Gastrocnemius medialis (tissue), 4 donors: ENCODE data around the gene B3GNT7. TPM values are rescaled to one million over a fixed set of nuclear protein-coding genes. Genes with fewer than 3 reads are reported as not detected.

Experiments
- ATAC-seq, 2 donors: fragments of 150-250 bp; one replicate each; pipeline ENCODE4 v1.9.1; 2016
- DNase-seq, 2 donors: peaks; one replicate each; pipeline ENCODE4 v3.0.0-alpha.2; 2019
- H3K27ac ChIP-seq, 4 donors: fragments of 200-600 bp; sonication (generic); 1 replicate in 1 of 4; 2 replicates in 3 of 4; pipeline ENCODE4 v1.5.1; 2016 to 2018; ENCODE audit warnings: mild to moderate bottlenecking in 2 of 4, moderate library complexity in 1 of 4
- H3K27me3 ChIP-seq, 3 donors: fragments of 200-600 bp; sonication (generic) in 2 of 3; 1 replicate in 1 of 3; 2 replicates in 2 of 3; pipeline versions ENCODE4 v1.5.1 to v1.6.0; 2016 to 2019; ENCODE audit warnings: mild to moderate bottlenecking in 1 of 3, moderate library complexity in 1 of 3
- H3K36me3 ChIP-seq, 2 donors: fragments of 200-600 bp; sonication (generic) in 1 of 2; one replicate each; pipeline ENCODE4 v1.5.1; 2017 to 2018
- H3K4me1 ChIP-seq, 2 donors: fragments of 200-600 bp; sonication (generic) in 1 of 2; one replicate each; pipeline ENCODE4 v1.5.1; 2016 to 2017; ENCODE audit warnings: mild to moderate bottlenecking in 2 of 2
- H3K4me3 ChIP-seq, 4 donors: fragments of 200-600 bp; sonication (generic) in 3 of 4; 1 replicate in 1 of 4; 2 replicates in 3 of 4; pipeline ENCODE4 v1.5.1; 2016 to 2019; ENCODE audit warnings: mild to moderate bottlenecking in 2 of 4
- H3K9me3 ChIP-seq, 3 donors: fragments of 200-600 bp; sonication (generic) in 2 of 3; 1 replicate in 1 of 3; 2 replicates in 2 of 3; pipeline ENCODE4 v1.5.1; 2016 to 2019
- CTCF ChIP-seq, 5 experiments: fragments of 450-650 bp in 3 of 5; fragments of 200-600 bp in 2 of 5; sonication (generic) in 2 of 5; IDR thresholded peaks in 4 of 5; conservative IDR thresholded peaks in 1 of 5; 1 replicate in 4 of 5; 2 replicates in 1 of 5; pipeline ENCODE4 v1.5.1; 2016 to 2019; ENCODE audit warnings: antibody characterized with exemption in 5 of 5, mild to moderate bottlenecking in 3 of 5, moderate library complexity in 3 of 5
- POLR2A ChIP-seq, 2 donors: fragments of 450-650 bp; IDR thresholded peaks; one replicate each; pipeline ENCODE4 v1.6.1; 2017; ENCODE audit warnings: antibody characterized with exemption in 2 of 2, mild to moderate bottlenecking in 2 of 2, moderate library complexity in 2 of 2
- in situ Hi-C, 4 donors: fragments of 200-750 bp; cut with MboI; loops; one replicate each; pipeline versions ENCODE4 v1.15.0 to v1.8.0; 2017; ENCODE audit warnings: low sequenced_read_pairs in 4 of 4
- intact Hi-C: fragments of 100-400 bp; cut with DNase I; formaldehyde crosslinking; loops from one replicate; pipeline ENCODE4 v1.15.1; 2023; ENCODE audit warnings: low total_unique reads
- microRNA-seq, 2 donors: library from miRNA; unstranded; fragments of <30 nt; microRNA quantifications; one replicate each; pipeline ENCODE4, GENCODE V29; 2016; ENCODE audit warnings: borderline replicate concordance in 2 of 2
- total RNA-seq, 4 donors: library from RNA; depleted of rRNA; stranded (reverse); fragments of >200 nt; gene quantifications; one replicate each; pipeline versions ENCODE4 v1.1.0 to v1.2.3, GENCODE V29; 2016

B3GNT7 gene
- total RNA-seq, 4 donors from 2014 or later: 0.10 to 0.60 (median 0.44) TPM

- no peak overlapping the region for H3K4me3 ChIP-seq
- no peaks in the 10 kb centered on the region for H3K9me3 ChIP-seq
- no peaks in the 10 kb centered on the region for H3K4me1 ChIP-seq
- H3K27ac ChIP-seq: no peak overlapping the region
- DNase-seq (no peak), ATAC-seq (no peak)
- in situ Hi-C loops: loop anchor here in 2 of 4 donors (25.0 kb wide), 2 partner anchors 200 to 325 kb away; no protein-coding TSS in a partner anchor
- no peak for TF ChIP-seq POLR2A (IDR thresholded peaks at IDR 0.05)
- no peaks in the 10 kb centered on the region for H3K36me3 ChIP-seq
- intact Hi-C loops: no loop called here
- no peaks in the 10 kb centered on the region for H3K27me3 ChIP-seq
Observed at GRCh38 chr2:231436957-231437356, 41.4 kb downstream of the B3GNT7 start.

DNA sequence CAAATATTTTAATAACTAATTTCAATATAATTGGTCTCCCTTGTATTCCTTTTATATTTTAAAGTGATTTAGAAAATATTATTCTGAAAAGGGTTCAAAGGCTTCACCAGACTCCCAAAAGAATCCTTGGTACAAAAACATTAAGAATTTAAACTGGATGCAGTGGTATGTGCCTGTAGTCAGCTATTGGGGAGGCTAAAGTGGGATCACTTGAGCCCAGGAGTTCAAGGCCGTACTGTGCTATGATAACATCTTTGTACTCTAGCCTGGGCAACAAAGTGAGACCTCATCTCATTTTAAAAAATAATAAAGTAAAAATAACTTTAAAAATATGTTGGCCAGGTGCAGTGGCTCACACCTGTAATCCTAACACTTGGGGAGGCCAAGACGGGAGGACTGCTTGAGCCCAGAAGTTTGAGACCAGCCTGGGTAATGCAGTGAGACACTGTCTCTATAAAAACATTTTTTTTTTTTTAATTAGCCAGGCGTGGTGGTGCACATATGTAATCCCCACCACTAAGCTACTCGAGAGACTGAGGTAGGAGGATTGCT is 54.1 kb downstream of the B3GNT7 start:
- in situ Hi-C loops: loop anchor here in 3 of 4 donors (25.0 kb wide), 2 partner anchors 212 to 337 kb away; no protein-coding TSS in a partner anchor
- H3K36me3 ChIP-seq: peaks cover 0 to 18% of the 10 kb centered on the region in 2 donors
- H3K4me3 ChIP-seq: no peak overlapping the region
- H3K27ac ChIP-seq: no peak overlapping the region
- intact Hi-C loops: loop anchor here (5.0 kb wide), 1 partner anchor 347 kb away; no protein-coding TSS in a partner anchor
- no peaks in the 10 kb centered on the region for H3K9me3 ChIP-seq
- H3K4me1 ChIP-seq: no peaks in the 10 kb centered on the region
- no peak for DNase-seq
- no peaks in the 10 kb centered on the region for H3K27me3 ChIP-seq
- TF ChIP-seq CTCF (IDR thresholded peaks at IDR 0.05 in 4 of 5, conservative IDR thresholded peaks at IDR 0.05 in 1 of 5): no peak
- no peak for TF ChIP-seq POLR2A (IDR thresholded peaks at IDR 0.05)
- no peak for ATAC-seq

- in situ Hi-C loops: loop anchor here in 1 of 4 donors (25.0 kb wide), 1 partner anchor 338 kb away; no protein-coding TSS in a partner anchor
- ATAC-seq (no peak), DNase-seq (no peak)
- no peak for TF ChIP-seq CTCF (IDR thresholded peaks at IDR 0.05 in 4 of 5, conservative IDR thresholded peaks at IDR 0.05 in 1 of 5)
- H3K4me3 ChIP-seq: no peak overlapping the region
- H3K27me3 ChIP-seq: no peaks in the 10 kb centered on the region
- intact Hi-C loops: loop anchor here (5.0 kb wide), 1 partner anchor 348 kb away; no protein-coding TSS in a partner anchor
- no peaks in the 10 kb centered on the region for H3K4me1 ChIP-seq
- H3K36me3 ChIP-seq: peaks cover 0 to 28% of the 10 kb centered on the region in 2 donors
- no peaks in the 10 kb centered on the region for H3K9me3 ChIP-seq
- no peak overlapping the region for H3K27ac ChIP-seq
Observed at GRCh38 chr2:231450548-231450989, 55.1 kb downstream of the B3GNT7 start.

Small RNA genes within 50 kb of the gene (microRNA-seq; reads per million reads assigned to microRNA genes)
- 0 reads per million in 2 donors for gene MIR4777

Other genes with a start within 250 kb of the B3GNT7 start
- gene ARMC9, start 197.1 kb upstream of the B3GNT7 start, total RNA-seq: 1 to 10 TPM in 2 of 4 donors, under 1 TPM in 2; 0.20 to 7.2 (median 3.2) TPM
- 100 to 1,000 TPM in 3 of 4 donors, 10 to 100 TPM in 1; 48.8 to 174 (median 124) TPM for gene NCL, start 68.8 kb downstream of the B3GNT7 start, total RNA-seq
- under 1 TPM in 1 of 4 donors, not detected in 3; 0.07 TPM for gene NMUR1, start 134.7 kb downstream of the B3GNT7 start, total RNA-seq
- gene TEX44, start 197.2 kb downstream of the B3GNT7 start, total RNA-seq: not detected